ENCODE data around the gene OSBPL10.

DNA sequence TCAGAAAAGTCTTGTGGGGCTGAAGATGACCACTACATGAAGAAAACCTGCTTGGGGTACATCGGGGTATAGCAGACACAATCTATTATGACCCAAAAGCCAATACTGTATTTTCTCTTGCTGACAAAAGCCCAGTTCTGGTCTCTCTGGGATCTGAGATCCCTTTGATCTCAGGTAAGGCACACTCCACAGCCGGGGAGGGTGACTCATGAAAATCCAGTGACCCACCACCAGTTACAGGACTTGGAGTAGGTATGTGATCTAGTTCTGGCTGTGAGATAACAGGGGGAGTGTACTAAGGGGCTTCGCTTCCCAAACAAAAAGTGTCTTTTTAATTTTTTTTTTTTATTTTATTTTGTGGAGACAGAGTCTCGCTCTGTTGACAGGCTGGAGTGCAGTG lies 255.1 kb downstream of the OSBPL10 start:
- TF ChIP-seq POLR2A (IDR thresholded peaks at IDR 0.05) (no peak), CTCF (IDR thresholded peaks at IDR 0.05) (no peak), EP300 (IDR thresholded peaks at IDR 0.05) (no peak)

Data from ovary (tissue), 3 donors.